ENCODE measurements around the gene ASB5.

Gene ASB5

GRCh38 chr4:176256921-176257320 is 12.1 kb downstream of the ASB5 start:
- no peak for DNase-seq (ENCODE audit: low read depth)
- Histone ChIP-seq H3K4me3 (ENCODE audit: low read length) (no peak overlapping the region), H3K27me3 (replicated peaks; ENCODE audit: control insufficient read depth, insufficient read depth, low read length) (no peaks in the 10 kb centered on the region), H3K36me3 (ENCODE audit: control insufficient read depth, insufficient read depth, low read length, severe bottlenecking) (no peaks in the 10 kb centered on the region), H3K9me3 (ENCODE audit: control insufficient read depth, low read length) (no peaks in the 10 kb centered on the region), H3K9ac (ENCODE audit: low read length) (no peak overlapping the region), H3K4me1 (ENCODE audit: control insufficient read depth, insufficient read depth, low read length) (peaks cover 42% of the 10 kb centered on the region)

- Histone ChIP-seq H3K36me3 (ENCODE audit: control insufficient read depth, insufficient read depth, low read length, severe bottlenecking) (no peaks in the 10 kb centered on the region), H3K4me3 (ENCODE audit: low read length) (no peak overlapping the region), H3K27me3 (replicated peaks; ENCODE audit: control insufficient read depth, insufficient read depth, low read length) (no peaks in the 10 kb centered on the region), H3K4me1 (ENCODE audit: control insufficient read depth, insufficient read depth, low read length) (peaks cover 11% of the 10 kb centered on the region), H3K9me3 (ENCODE audit: control insufficient read depth, low read length) (no peaks in the 10 kb centered on the region), H3K9ac (ENCODE audit: low read length) (no peak overlapping the region)
- no peak for DNase-seq (ENCODE audit: low read depth)
These were observed 26.2 kb downstream of the ASB5 start for GRCh38 chr4:176242764-176243347.

GRCh38 chr4:176241703-176242102 is 27.3 kb downstream of the ASB5 start:
- no peak for DNase-seq (ENCODE audit: low read depth)
- Histone ChIP-seq H3K4me1 (ENCODE audit: control insufficient read depth, insufficient read depth, low read length) (peaks cover 19% of the 10 kb centered on the region), H3K9me3 (ENCODE audit: control insufficient read depth, low read length) (no peaks in the 10 kb centered on the region), H3K36me3 (ENCODE audit: control insufficient read depth, insufficient read depth, low read length, severe bottlenecking) (no peaks in the 10 kb centered on the region), H3K27me3 (replicated peaks; ENCODE audit: control insufficient read depth, insufficient read depth, low read length) (no peaks in the 10 kb centered on the region), H3K4me3 (ENCODE audit: low read length) (no peak overlapping the region), H3K9ac (ENCODE audit: low read length) (no peak overlapping the region)

GRCh38 chr4:176238826-176239225 is 30.2 kb downstream of the ASB5 start:
- Histone ChIP-seq H3K27me3 (replicated peaks; ENCODE audit: control insufficient read depth, insufficient read depth, low read length) (no peaks in the 10 kb centered on the region), H3K9ac (ENCODE audit: low read length) (peak overlapping the region; percentile 45), H3K4me1 (ENCODE audit: control insufficient read depth, insufficient read depth, low read length) (peaks cover 19% of the 10 kb centered on the region), H3K36me3 (ENCODE audit: control insufficient read depth, insufficient read depth, low read length, severe bottlenecking) (no peaks in the 10 kb centered on the region), H3K9me3 (ENCODE audit: control insufficient read depth, low read length) (no peaks in the 10 kb centered on the region), H3K4me3 (ENCODE audit: low read length) (peak overlapping the region; percentile 28)
- peak; percentile 36 for DNase-seq (ENCODE audit: low read depth)

- H3K9me3 ChIP-seq (ENCODE audit: control insufficient read depth, low read length) = no peaks in the 10 kb centered on the region
- peak overlapping the region; percentile 28 for H3K4me3 ChIP-seq (ENCODE audit: low read length)
- no peaks in the 10 kb centered on the region for H3K36me3 ChIP-seq (ENCODE audit: control insufficient read depth, insufficient read depth, low read length, severe bottlenecking)
- no peaks in the 10 kb centered on the region for H3K27me3 ChIP-seq (replicated peaks; ENCODE audit: control insufficient read depth, insufficient read depth, low read length)
- H3K9ac ChIP-seq (ENCODE audit: low read length) = peak overlapping the region; percentile 45
- DNase-seq (ENCODE audit: low read depth) = peak; percentile 90
- peaks cover 19% of the 10 kb centered on the region for H3K4me1 ChIP-seq (ENCODE audit: control insufficient read depth, insufficient read depth, low read length)
These were observed 30.8 kb downstream of the ASB5 start for GRCh38 chr4:176238157-176238610.

- H3K9ac ChIP-seq (ENCODE audit: low read length) = no peak overlapping the region
- DNase-seq (ENCODE audit: low read depth) = no peak
- peaks cover 19% of the 10 kb centered on the region for H3K4me1 ChIP-seq (ENCODE audit: control insufficient read depth, insufficient read depth, low read length)
- H3K27me3 ChIP-seq (replicated peaks; ENCODE audit: control insufficient read depth, insufficient read depth, low read length) = no peaks in the 10 kb centered on the region
- no peaks in the 10 kb centered on the region for H3K36me3 ChIP-seq (ENCODE audit: control insufficient read depth, insufficient read depth, low read length, severe bottlenecking)
- H3K4me3 ChIP-seq (ENCODE audit: low read length) = no peak overlapping the region
- no peaks in the 10 kb centered on the region for H3K9me3 ChIP-seq (ENCODE audit: control insufficient read depth, low read length)
These were observed 32.1 kb downstream of the ASB5 start for GRCh38 chr4:176236946-176237345.

GRCh38 chr4:176230836-176231235 is 38.2 kb downstream of the ASB5 start:
- H3K4me3 ChIP-seq (ENCODE audit: low read length) = no peak overlapping the region
- H3K4me1 ChIP-seq (ENCODE audit: control insufficient read depth, insufficient read depth, low read length) = peaks cover 15% of the 10 kb centered on the region
- no peaks in the 10 kb centered on the region for H3K9me3 ChIP-seq (ENCODE audit: control insufficient read depth, low read length)
- H3K36me3 ChIP-seq (ENCODE audit: control insufficient read depth, insufficient read depth, low read length, severe bottlenecking) = no peaks in the 10 kb centered on the region
- H3K27me3 ChIP-seq (replicated peaks; ENCODE audit: control insufficient read depth, insufficient read depth, low read length) = no peaks in the 10 kb centered on the region
- DNase-seq (ENCODE audit: low read depth) = no peak
- no peak overlapping the region for H3K9ac ChIP-seq (ENCODE audit: low read length)

- peaks cover 15% of the 10 kb centered on the region for H3K4me1 ChIP-seq (ENCODE audit: control insufficient read depth, insufficient read depth, low read length)
- no peaks in the 10 kb centered on the region for H3K36me3 ChIP-seq (ENCODE audit: control insufficient read depth, insufficient read depth, low read length, severe bottlenecking)
- H3K9ac ChIP-seq (ENCODE audit: low read length) = no peak overlapping the region
These were observed 39.4 kb downstream of the ASB5 start for GRCh38 chr4:176229645-176230044.

GRCh38 chr4:176226736-176227135 is 42.3 kb downstream of the ASB5 start:
- H3K9me3 ChIP-seq (ENCODE audit: control insufficient read depth, low read length) = no peaks in the 10 kb centered on the region
- no peak for DNase-seq (ENCODE audit: low read depth)

More at GRCh38 chr4:176229645-176230044, 39.4 kb downstream of the ASB5 start:
- no peaks in the 10 kb centered on the region for H3K9me3 ChIP-seq (ENCODE audit: control insufficient read depth, low read length)
- no peak for DNase-seq (ENCODE audit: low read depth)
- H3K27me3 ChIP-seq (replicated peaks; ENCODE audit: control insufficient read depth, insufficient read depth, low read length) = no peaks in the 10 kb centered on the region
- H3K4me3 ChIP-seq (ENCODE audit: low read length) = no peak overlapping the region

GRCh38 chr4:176223561-176223960 is 45.5 kb downstream of the ASB5 start:
- no peaks in the 10 kb centered on the region for H3K9me3 ChIP-seq (ENCODE audit: control insufficient read depth, low read length)
- no peaks in the 10 kb centered on the region for H3K27me3 ChIP-seq (replicated peaks; ENCODE audit: control insufficient read depth, insufficient read depth, low read length)
- no peaks in the 10 kb centered on the region for H3K36me3 ChIP-seq (ENCODE audit: control insufficient read depth, insufficient read depth, low read length, severe bottlenecking)
- DNase-seq (ENCODE audit: low read depth) = no peak
- no peak overlapping the region for H3K4me3 ChIP-seq (ENCODE audit: low read length)
- peaks cover 9% of the 10 kb centered on the region for H3K4me1 ChIP-seq (ENCODE audit: control insufficient read depth, insufficient read depth, low read length)
- no peak overlapping the region for H3K9ac ChIP-seq (ENCODE audit: low read length)

More at GRCh38 chr4:176226736-176227135, 42.3 kb downstream of the ASB5 start:
- Histone ChIP-seq H3K4me3 (ENCODE audit: low read length) (no peak overlapping the region), H3K27me3 (replicated peaks; ENCODE audit: control insufficient read depth, insufficient read depth, low read length) (no peaks in the 10 kb centered on the region), H3K4me1 (ENCODE audit: control insufficient read depth, insufficient read depth, low read length) (peaks cover 15% of the 10 kb centered on the region), H3K36me3 (ENCODE audit: control insufficient read depth, insufficient read depth, low read length, severe bottlenecking) (no peaks in the 10 kb centered on the region), H3K9ac (ENCODE audit: low read length) (no peak overlapping the region)

- no peak for DNase-seq (ENCODE audit: low read depth)
- no peak overlapping the region for H3K4me3 ChIP-seq (ENCODE audit: low read length)
- H3K36me3 ChIP-seq (ENCODE audit: control insufficient read depth, insufficient read depth, low read length, severe bottlenecking) = no peaks in the 10 kb centered on the region
- no peaks in the 10 kb centered on the region for H3K4me1 ChIP-seq (ENCODE audit: control insufficient read depth, insufficient read depth, low read length)
- H3K9me3 ChIP-seq (ENCODE audit: control insufficient read depth, low read length) = no peaks in the 10 kb centered on the region
- no peaks in the 10 kb centered on the region for H3K27me3 ChIP-seq (replicated peaks; ENCODE audit: control insufficient read depth, insufficient read depth, low read length)
- H3K9ac ChIP-seq (ENCODE audit: low read length) = no peak overlapping the region
These were observed 46.9 kb downstream of the ASB5 start for GRCh38 chr4:176222149-176222548.

- H3K4me1 ChIP-seq (ENCODE audit: control insufficient read depth, insufficient read depth, low read length) = no peaks in the 10 kb centered on the region
- H3K9me3 ChIP-seq (ENCODE audit: control insufficient read depth, low read length) = peaks cover under 1% of the 10 kb centered on the region
- H3K36me3 ChIP-seq (ENCODE audit: control insufficient read depth, insufficient read depth, low read length, severe bottlenecking) = no peaks in the 10 kb centered on the region
- no peaks in the 10 kb centered on the region for H3K27me3 ChIP-seq (replicated peaks; ENCODE audit: control insufficient read depth, insufficient read depth, low read length)
- H3K4me3 ChIP-seq (ENCODE audit: low read length) = no peak overlapping the region
- no peak for DNase-seq (ENCODE audit: low read depth)
- H3K9ac ChIP-seq (ENCODE audit: low read length) = no peak overlapping the region
These were observed 51.5 kb downstream of the ASB5 start for GRCh38 chr4:176217510-176217909.
